Caki2 (cell line): Measurements from ENCODE around the gene ZNF846. TPM values are rescaled to one million over a fixed set of nuclear protein-coding genes. Genes with fewer than 3 reads are reported as not detected.

Source experiments
- DNase-seq: peaks from one replicate; pipeline ENCODE4 v3.0.0-alpha.2; 2015; ENCODE audit warnings: low read depth
- in situ Hi-C: cut with HindIII; loops from 2 replicates; pipeline ENCODE4 v1.10.0; 2016; ENCODE audit warnings: low sequenced_read_pairs, low pct_unique_long_range_greater_than_20kb, mixed read lengths
- total RNA-seq: library from RNA; depleted of rRNA; stranded (reverse); fragments of >200 nt; shearing (Covaris generic); gene quantifications from 2 replicates; pipeline ENCODE4 v1.2.3, GENCODE V29; 2014; ENCODE audit warnings: low replicate concordance; rRNA removed

The ZNF846 gene
- total RNA-seq, 1 experiment from 2014 or later = 3.8 TPM

GRCh38 chr19:9709305-9709704, 59.2 kb downstream of the ZNF846 start:
- in situ Hi-C loops = no loop called here
- no peak for DNase-seq

DNA sequence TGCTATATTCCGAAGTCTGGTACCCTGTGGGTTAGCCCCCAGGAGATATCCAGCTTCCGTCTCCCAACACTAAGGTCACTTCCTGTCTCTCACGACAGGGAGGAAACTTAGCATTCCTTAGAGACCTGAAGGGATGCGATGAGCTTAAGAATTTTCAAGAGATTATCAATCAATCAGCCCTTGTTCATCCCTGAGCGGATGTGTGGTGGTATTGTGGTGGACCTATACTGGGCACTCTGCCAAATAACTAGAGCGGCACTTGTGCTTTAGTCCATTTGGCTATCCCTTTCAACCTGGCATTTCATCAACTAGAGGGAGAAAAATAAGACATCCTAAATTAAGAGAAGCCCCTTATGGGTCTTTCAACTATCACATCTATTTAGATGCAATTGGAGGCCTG, 62.7 kb downstream of the ZNF846 start:
- DNase-seq = no peak
- in situ Hi-C loops = no loop called here

GRCh38 chr19:9702186-9702585, 66.4 kb downstream of the ZNF846 start:
- DNase-seq = no peak
- in situ Hi-C loops = no loop called here

Other genes with a start within 250 kb of the ZNF846 start
- gene ZNF426, start 230.1 kb downstream of the ZNF846 start, total RNA-seq = 0.14 TPM in 1 of 2 replicates, not detected in the other
- gene ZNF121, start 184.2 kb downstream of the ZNF846 start, total RNA-seq = 7.4 and 13.3 TPM in 2 replicates
- gene ZNF561, start 147.5 kb downstream of the ZNF846 start, total RNA-seq = 7.4 and 9.9 TPM in 2 replicates
- 5.7 and 8.9 TPM in 2 replicates for gene ZNF562, start 93.6 kb downstream of the ZNF846 start, total RNA-seq
- gene FBXL12, start 50.3 kb upstream of the ZNF846 start, total RNA-seq = 8.3 and 15.5 TPM in 2 replicates
- gene UBL5, start 59.2 kb upstream of the ZNF846 start, total RNA-seq = 255 and 266 TPM in 2 replicates
- gene PIN1, start 66.6 kb upstream of the ZNF846 start, total RNA-seq = 114 and 145 TPM in 2 replicates
- gene OLFM2, start 167.8 kb upstream of the ZNF846 start, total RNA-seq = 1.4 and 13.5 TPM in 2 replicates
- not detected in 2 replicates for gene COL5A3, start 241.8 kb upstream of the ZNF846 start, total RNA-seq
- gene RDH8, start 244.7 kb upstream of the ZNF846 start, total RNA-seq = not detected in 2 replicates